HTERT RPE-1 (cell line): ENCODE results near the gene KEAP1.

Experiments
- in situ Hi-C: fragments of 300-500 bp; cut with MboI; formaldehyde crosslinking; loops from 4 replicates; pipeline ENCODE4 v1.14.3; 2020; ENCODE audit warnings: low sequenced_read_pairs

Gene KEAP1

GRCh38 chr19:10452726-10453618 is 50.2 kb downstream of the KEAP1 start:
- in situ Hi-C loops = no loop called here

GRCh38 chr19:10450853-10451609 is 52.1 kb downstream of the KEAP1 start:
- in situ Hi-C loops = no loop called here

- in situ Hi-C loops = no loop called here
These were observed 52.8 kb downstream of the KEAP1 start for GRCh38 chr19:10450191-10450852.

GRCh38 chr19:10449037-10449436 is 54.1 kb downstream of the KEAP1 start:
- in situ Hi-C loops = no loop called here

GRCh38 chr19:10442698-10443097 is 60.5 kb downstream of the KEAP1 start:
- in situ Hi-C loops = no loop called here

GRCh38 chr19:10439588-10439987 is 63.6 kb downstream of the KEAP1 start:
- in situ Hi-C loops = no loop called here
